ENCODE measurements around the gene KIRREL2.
A peak's percentile ranks its signal among the peaks of the same experiment; 100 is the strongest.
"Not testable (repeated sequence)": the region's sequence is repeated elsewhere in the genome, so short reads cannot be mapped to it uniquely, and the experiment has no call there.

The KIRREL2 gene

DNA sequence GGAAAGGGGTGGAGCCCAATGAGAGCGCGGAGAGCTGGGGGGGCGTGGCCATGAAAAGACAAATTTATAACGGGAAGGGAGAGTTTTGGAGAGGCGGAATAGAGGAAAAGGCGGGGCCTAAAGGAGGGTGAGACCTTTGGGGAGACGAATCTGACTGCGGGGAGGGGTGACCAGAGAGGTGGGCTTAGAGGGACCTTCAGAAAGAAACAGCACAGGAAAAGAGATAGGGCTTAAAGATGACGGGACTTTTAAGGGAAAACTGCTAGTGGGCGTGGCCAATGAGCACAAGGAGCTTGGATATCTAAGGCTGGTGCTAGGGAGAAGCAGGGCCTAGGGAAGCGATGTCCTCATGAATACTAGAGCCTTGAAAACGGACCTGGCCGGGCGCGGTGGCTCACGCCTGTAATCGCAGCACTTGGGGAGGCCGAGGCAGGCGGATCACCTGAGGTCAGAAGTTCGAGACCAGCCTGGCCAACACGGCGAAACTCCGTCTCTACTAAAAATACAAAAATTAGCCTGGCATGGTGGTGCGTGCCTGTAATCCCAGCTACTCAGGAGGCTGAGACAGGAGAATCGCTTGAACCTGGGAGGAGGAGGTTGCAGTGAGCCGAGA lies 13.5 kb downstream of the KIRREL2 start:
- peak; percentile 78 for DNase-seq

DNA sequence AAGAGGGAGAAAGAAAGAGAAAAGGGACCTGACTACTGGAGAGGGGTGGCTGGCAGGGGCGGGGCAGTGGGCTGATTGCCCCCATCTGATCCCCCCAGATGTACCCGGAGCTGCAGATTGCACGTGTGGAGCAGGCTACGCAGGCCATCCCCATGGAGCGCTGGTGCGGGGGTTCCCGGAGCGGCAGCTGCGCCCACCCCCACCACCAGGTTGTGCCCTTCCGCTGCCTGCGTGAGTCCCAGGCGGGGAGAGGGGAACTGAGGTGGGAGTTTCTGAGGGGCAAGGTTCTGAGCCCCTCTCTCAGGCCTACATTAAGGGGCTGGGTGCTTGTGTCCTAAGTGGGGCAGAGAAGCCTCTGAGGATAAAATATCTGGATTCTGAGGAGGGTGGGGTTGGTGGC lies 14.1 kb downstream of the KIRREL2 start:
- DNase-seq = no peak

DNA sequence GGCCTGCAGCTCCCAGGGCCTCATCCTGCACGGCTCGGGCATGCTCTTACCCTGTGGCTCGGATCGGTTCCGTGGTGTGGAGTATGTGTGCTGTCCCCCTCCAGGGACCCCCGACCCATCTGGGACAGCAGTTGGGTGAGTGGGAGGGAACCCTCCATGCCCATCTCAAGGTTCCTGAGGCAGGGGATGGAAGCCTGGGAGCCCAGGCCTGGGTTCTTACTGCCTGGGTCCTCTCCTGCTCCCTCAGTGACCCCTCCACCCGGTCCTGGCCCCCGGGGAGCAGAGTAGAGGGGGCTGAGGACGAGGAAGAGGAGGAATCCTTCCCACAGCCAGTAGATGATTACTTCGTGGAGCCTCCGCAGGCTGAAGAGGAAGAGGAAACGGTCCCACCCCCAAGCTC lies 14.9 kb downstream of the KIRREL2 start:
- no peak for DNase-seq

DNA sequence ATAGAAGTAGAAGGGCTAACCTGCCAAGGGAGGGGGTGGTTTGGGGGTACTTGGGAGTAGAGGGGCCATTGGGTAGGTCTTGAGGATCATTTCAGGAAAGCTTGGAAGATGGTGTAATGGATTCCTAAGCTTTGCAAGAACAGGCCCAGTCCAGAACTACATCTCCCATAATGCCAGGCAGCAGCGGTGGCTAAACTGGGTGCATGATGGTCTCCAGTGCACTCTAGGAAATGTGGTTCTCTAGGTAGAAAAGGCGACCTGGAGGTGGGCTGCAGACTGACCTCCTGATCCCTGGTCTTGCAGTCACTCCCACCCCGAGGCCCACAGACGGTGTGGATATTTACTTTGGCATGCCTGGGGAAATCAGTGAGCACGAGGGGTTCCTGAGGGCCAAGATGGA lies 15.5 kb downstream of the KIRREL2 start:
- DNase-seq = no peak

DNA sequence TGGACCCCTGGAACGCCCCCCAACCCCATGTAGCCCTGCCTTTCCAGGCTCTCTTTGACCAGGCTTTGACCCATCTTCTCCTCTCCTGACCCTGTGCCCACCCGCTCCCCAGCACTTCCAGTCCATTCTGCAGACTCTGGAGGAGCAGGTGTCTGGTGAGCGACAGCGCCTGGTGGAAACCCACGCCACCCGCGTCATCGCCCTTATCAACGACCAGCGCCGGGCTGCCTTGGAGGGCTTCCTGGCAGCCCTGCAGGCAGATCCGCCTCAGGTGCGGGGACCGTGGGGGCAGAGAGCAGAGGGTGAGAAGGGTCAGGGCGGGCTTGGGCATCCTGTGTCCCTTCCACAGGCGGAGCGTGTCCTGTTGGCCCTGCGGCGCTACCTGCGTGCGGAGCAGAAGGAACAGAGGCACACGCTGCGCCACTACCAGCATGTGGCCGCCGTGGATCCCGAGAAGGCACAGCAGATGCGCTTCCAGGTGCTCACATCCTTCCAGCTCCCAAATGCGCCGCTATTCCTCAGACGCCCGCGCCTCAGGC lies 17.8 kb downstream of the KIRREL2 start:
- no peak for DNase-seq

DNA sequence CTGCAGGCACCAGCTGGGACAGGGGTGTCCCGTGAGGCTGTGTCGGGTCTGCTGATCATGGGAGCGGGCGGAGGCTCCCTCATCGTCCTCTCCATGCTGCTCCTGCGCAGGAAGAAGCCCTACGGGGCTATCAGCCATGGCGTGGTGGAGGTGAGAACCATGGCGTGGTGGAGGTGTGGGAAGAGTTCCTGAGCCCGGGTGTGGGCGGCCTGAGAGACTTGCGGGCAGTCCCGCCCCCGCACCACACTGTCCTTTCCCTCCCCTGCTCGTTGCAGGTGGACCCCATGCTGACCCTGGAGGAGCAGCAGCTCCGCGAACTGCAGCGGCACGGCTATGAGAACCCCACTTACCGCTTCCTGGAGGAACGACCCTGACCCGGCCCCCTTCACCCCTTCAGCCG lies 22.4 kb downstream of the KIRREL2 start:
- no peak for DNase-seq

DNA sequence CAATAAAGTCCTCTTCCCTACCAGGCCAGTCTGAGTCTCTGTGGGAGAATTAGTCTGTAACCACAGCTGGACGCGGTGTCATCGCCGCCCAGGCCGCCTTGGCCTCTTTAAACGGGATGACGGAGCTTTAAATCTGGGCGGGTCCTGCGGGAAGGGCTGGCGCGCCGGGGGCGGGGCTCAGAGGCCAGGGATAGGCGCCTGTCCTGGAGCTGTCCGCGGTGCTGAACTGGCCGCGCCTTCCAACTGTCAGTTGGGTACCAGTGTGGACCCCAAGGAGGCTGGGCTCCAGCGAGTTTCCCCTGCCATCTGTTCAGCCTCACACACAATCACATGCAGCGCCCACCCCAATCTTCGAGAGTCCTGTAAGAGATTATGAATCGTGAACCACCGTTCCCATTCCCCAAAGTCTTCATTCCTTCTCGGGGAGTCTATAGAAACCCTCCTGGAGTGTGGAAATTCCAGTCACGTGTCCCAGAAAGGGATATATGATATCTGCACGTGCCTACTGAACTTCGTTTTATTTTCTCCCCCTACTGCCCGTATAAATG lies 23.1 kb downstream of the KIRREL2 start:
- DNase-seq = peak; percentile 92

DNA sequence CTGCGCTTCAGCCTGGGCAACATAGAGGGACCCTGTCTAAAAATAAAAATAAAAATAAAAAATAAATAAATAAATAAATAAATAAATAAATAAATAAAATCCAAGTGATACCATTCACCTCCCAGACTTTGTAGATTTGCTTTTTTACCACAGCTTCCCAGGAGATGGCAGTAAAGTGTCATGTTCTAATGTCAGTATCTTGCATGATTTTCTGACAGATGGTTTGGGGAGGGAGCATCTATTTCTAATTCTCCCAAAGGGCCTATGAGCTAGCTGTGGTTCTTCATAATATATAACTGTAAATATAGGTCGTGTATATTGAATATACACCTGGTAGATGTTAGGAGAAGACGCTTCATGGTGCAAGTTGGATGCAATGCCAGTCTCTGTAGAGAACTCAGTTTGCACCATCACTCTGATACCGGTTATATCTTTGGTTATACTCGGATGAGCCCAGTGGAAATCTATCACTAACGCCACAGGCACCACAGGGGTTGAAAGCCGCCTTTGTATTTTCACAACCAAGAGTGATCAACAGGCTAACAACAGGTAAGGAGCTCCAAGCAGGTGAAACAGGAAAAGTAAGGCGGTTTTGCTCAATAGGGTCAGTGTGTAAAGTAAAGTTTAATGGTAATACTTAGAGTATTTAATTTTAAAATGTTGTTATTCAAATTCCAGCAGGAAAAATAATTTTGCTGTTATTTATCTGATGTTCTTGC lies 25.6 kb downstream of the KIRREL2 start:
- DNase-seq = no peak

DNA sequence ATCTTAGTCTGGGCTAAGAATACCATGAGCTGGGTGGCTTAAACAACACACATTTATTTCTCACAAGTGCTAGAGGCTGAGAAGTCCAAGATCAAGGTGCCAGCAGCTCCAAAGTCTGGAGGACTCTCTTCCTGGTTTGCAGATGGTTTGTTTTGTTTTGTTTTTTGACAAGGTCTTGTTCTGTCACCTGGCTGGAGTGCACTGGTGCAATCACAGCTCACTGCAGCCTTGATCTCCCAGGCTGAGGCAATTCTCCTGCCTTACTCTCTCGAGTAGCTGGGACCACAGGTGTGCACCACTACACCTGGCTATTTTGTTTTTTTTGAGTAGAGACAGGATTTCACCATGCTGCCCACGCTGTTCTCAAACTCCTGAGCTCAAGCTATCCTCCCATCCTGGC lies 27.2 kb downstream of the KIRREL2 start:
- DNase-seq = no peak

DNA sequence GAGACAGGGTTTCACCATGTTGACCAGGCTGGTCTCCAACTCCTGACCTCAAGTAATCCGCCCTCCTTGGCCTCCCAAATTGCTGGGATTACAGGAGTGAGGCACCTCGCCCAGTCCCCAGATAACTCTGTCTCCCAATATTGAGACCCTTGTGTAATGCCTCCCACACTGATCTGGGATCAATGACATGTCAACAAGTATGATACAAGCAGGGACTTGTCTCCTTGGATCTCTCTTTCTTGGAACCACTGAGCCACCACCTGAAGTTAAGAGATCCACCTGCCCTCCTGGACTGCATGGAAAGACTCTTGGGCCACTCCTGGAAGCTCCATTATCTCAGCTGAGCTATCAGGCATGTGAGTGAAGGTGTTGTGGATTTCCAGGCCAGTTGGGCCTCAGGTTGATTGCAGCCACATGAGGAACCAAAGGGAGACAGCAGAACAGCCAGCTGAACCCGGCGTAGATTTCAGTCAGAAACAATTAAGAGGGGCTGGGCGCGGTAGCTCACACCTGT lies 28.6 kb downstream of the KIRREL2 start:
- DNase-seq = no peak

DNA sequence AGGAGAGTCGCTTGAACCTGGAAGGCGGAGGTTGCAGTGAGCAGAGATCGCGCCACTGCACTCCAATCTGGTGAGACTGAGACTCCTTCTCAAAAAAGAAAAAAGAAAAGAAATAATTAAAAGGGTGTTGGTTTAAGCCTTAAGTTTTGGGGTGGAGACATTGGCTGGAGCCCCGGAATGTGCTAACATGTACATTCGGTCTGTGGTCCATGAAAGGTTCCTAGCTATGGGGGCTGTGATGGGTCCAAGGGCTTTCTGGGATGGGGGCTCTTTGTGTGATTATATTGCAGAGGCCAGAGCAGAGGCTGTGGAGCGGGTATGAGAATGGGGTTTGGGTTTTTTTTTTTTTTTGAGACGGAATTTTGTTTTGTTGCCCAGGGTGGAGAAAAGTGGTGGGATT lies 29.2 kb downstream of the KIRREL2 start:
- no peak for DNase-seq

DNA sequence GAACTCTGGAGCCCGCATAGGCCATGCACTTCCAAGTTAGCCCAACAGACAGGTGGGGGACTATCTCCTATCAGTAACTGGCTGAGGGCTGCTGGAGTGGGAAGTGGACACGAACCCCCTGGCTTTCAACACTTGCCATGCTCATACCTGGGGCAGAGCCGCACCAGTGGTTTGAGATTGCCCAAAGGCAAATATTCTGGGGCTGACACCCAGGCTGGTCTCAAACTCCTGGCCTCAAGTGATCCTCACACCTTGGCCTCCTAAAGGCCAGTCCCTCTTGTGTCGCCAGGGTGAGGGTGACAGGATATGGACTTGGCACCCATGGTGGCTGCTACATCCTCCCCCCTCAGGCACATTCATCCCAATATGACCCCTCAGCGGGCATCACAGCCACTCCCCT lies 30.5 kb downstream of the KIRREL2 start:
- no peak for DNase-seq

DNA sequence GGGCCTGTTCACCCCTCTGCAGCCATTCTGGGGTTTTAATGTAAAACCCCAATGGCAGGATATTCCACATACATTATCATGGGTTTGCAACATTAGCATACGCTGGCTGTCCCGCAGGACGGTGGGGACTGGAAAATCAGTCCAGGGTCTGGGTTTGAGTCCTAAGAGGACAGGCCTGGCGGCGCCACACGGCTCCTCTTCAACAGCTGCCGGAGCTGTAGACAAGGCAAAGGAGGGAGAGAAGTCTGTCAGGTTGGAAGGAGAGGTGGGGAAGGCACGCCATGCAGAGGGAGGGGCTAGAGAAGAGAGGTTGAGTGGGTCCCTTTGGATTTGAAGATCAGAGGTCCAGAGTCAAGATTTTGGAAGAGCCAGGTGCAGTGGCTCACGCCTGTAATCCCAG lies 31.7 kb downstream of the KIRREL2 start:
- DNase-seq = no peak

DNA sequence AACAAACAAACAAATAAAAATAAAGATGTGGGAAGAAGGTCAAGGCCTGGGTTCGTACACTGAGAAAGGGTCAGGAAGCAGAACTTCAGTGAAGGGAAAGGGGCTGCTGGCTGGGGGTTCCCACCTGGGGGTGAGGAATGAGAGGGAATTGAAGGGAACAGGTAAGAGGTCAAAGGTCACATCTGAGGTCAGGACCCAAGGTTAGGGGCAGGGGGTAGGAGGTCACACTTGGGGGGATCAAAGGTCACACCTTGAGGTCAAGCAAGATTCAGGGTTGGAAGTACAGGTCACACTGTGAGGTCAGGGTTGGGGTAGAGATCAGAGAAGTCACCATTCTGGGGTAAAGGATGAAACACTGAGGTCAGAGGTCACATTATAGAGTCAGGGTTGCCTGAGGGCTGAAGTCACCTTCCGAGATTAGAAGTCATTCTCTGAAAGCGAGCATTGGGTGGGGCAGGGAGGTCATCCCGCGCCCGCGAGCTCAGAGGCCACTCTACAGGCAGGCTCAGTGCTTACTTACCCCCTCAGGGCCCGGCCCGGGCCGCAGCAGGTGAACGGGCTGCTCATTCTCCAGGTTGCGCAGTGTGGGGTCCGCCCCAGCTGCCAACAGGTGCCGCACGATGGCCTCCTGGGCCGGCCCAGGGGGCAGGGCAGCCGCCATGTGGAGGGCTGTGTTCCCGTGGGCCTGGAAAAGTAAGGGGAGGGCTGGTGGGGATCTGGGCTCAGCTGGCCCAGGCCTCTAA lies 32.8 kb downstream of the KIRREL2 start:
- no peak for DNase-seq

DNA sequence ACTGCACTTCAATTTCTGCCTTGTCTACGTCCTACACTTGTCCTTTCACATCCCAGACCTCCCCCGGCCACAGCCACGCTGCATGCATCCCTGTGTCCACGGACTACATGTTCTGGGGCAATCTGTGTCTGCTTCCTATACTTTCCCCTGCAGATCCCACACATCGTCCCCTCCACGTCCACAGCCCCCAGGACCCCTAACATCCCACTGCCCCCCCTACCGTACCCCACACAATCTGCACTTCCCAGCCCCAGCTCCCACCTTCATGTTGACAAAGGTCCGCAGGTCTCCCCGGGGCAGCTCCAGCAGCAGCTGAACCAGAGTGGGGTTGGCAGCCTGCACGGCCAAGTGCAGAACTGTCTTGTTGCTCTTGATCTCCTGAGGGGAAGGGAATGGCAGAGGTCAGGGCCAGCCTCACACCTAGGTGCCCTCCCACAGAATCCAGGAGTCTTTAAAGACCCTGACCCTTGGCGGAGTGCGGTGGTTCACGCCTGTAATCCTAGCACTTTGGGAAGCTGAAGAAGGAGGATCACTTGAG lies 33.5 kb downstream of the KIRREL2 start:
- no peak for DNase-seq

DNA sequence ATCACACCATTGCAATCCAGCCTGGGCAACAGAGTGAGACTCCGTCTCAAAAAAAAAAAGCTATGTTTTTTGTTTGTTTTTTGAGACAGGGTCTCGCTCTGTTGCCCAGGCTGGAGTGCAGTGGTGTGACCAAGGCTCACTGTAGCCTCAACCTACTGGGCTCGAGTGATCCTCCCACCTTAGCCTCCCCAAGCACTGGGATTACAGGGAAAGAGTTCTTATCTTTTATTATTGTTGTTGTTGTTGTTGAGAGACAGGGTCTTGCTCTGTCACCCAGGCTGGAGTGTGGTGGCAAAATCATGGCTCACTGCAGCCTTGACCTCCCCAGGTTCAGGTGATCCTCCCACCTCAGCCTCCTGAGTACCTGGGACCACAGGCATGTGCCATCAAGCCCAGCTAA lies 35.1 kb downstream of the KIRREL2 start:
- not testable (repeated sequence) for DNase-seq

DNA sequence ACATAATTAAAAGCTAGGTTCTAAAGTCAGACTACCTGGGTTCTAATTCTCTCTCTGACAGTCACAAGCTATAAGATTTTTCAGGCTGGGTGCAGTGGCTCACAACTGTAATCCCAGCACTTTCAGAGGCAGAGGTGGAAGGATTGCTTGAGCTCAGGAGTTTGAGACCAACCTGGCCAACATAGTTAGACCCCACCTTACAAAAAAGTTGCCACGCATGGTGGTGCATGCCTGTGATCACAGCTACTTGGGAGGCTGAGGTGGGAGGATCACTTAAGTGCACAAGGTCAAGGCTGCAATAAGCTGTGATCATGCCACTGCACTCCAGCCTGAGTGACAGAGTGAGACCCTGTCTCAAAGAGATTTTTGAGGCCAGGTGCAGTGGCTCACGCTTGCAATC lies 37.6 kb downstream of the KIRREL2 start:
- DNase-seq = no peak

DNA sequence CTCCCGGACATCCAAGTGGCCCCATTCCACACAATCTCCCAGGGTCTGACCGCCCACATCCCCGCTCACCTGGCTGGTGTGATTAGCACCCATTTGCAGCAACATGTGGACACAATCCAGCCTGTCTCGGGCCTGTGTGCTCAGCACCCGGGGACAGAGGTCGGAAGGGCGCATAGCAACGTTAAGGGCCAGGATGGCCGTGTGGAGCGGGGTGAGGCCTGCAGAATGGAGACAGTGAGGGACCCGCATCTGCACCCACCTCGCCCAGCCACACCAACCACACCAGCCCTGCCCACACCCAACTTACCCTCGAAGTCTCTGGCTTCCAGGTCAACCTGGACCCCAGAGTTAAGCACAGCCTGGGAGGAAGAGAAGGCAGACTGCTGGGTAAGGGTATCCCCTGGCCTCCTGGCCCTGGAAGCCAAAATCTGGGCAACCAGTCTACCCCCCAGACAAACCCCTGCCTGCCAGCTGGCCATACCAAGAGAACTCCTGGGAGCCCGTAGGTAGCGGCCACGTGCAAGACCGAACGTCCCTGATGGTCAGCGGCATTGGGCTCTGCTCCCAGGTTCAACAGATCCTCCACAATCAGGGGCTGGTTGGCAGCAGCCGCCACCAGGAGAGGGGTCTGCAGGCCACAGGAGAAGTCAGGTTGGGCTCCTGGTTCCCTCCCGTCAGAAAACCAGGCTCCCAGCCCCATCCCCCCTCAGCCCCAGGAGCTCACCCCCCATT lies 39.4 kb downstream of the KIRREL2 start:
- DNase-seq = no peak

DNA sequence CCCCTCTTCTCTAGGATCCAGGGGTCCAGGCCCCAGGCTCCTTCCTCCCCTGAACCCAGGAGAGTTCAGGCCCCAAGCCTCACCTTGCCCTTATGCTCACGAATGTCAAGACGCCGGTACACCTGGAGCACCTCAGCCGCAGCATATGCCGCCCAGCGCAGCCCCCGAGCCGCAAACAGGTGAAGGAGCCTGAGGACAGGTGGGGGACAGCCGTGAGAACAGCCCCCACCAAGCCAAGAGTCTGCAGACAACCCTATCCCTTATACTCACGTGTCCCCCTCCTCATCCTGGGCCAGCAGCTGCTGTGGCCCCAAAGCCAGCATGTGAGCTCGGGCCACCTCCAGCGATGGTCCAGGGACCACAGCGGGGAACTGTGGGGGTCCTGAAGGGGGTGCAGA lies 39.9 kb downstream of the KIRREL2 start:
- DNase-seq = no peak

DNA sequence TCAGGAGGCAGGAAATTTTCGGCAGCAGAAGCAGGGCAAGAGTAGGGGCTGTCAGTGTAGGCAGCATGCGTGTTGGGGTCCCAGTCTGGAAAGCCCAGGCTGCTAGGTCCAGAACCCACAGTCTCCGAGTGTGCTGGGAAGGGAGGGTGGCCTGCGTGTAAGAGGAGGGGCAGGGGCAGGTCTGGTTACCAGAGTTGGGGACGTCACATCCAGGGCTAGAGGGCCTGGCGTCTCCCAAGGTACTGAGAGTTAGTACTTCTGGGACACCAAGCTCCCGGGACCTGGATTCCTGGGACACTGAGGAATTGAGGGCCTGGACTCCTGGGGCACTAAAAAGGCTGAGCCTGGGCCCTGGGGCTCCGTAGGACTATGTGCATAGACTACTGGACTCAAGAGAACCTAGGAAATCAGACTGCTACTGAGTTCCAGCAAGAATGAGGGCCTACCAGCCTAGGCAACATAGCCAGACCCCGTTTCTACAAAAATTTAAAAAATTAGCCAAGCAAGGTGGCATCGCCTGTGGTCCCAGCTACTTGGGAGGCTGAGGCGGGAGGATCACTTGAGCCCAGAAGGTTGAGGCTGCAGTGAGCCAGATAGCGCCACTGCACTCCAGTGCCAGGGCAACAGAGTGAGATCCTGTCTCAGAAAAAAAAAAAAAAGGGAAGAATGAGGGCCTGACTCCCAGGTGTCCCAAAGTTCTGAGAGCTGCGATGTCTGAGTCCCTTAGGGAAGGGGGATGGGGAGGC lies 41.2 kb downstream of the KIRREL2 start:
- DNase-seq = no peak

DNA sequence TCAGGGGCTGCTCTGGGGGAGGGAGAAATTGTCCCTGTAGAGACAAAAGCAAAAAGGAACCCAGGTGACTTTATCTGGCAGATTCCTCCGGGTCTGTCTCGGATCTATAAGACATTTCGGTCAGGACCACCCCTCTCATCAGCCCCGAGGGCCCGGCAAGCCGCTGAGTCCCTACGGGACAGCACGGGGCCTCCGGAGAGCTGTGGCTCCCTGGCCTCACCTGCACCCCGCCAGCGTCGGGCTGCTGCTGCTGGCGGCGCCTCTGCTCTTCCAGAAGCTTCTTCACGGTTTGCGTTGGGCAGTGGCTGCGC lies 41.7 kb downstream of the KIRREL2 start:
- no peak for DNase-seq
